ENCODE data around the gene GALNS.

- TF ChIP-seq CTCF (IDR thresholded peaks at IDR 0.05; ENCODE audit: extremely low read depth in 1 of 2, insufficient read depth in 1 of 2, low read depth in 1 of 2, low read length in 2 of 2) (no peak), POLR2A (IDR thresholded peaks at IDR 0.05; ENCODE audit: low read depth, low read length) (no peak), POLR2AphosphoS5 (IDR thresholded peaks at IDR 0.05; ENCODE audit: insufficient read depth, low read depth, low read length) (no peak), EZH2 (IDR thresholded peaks at IDR 0.05; ENCODE audit: borderline replicate concordance, low read depth, low read length, severe bottlenecking) (no peak), MYC (IDR thresholded peaks at IDR 0.05; ENCODE audit: low read depth, low read length) (no peak), FOS (IDR thresholded peaks at IDR 0.05; ENCODE audit: borderline replicate concordance, insufficient read depth, low read length) (no peak), MAX (IDR thresholded peaks at IDR 0.05; ENCODE audit: insufficient read depth, insufficient read length) (no peak), JUN (IDR thresholded peaks at IDR 0.05; ENCODE audit: borderline replicate concordance, insufficient read depth, insufficient read length, low read depth) (no peak)
Observed at GRCh38 chr16:88810166-88810911, 46.4 kb downstream of the GALNS start.
